Measurements from ENCODE around the gene BICC1. TPM values are rescaled to one million over a fixed set of nuclear protein-coding genes. Genes with fewer than 3 reads are reported as not detected.

BICC1 gene
- total and polyA plus RNA-seq, 2 experiments from 2014 or later = 6.4 to 13.2 TPM

GRCh38 chr10:58632216-58632615 is 119.5 kb downstream of the BICC1 start:
- Histone ChIP-seq H3K27ac (no peak overlapping the region), H3K27me3 (no peaks in the 10 kb centered on the region), H3K9me3 (ENCODE audit: low read depth) (no peaks in the 10 kb centered on the region), H3K4me3 (no peak overlapping the region), H3K4me1 (ENCODE audit: low read depth) (no peaks in the 10 kb centered on the region), H3K36me3 (no peaks in the 10 kb centered on the region)
- TF ChIP-seq, protein P1, sequence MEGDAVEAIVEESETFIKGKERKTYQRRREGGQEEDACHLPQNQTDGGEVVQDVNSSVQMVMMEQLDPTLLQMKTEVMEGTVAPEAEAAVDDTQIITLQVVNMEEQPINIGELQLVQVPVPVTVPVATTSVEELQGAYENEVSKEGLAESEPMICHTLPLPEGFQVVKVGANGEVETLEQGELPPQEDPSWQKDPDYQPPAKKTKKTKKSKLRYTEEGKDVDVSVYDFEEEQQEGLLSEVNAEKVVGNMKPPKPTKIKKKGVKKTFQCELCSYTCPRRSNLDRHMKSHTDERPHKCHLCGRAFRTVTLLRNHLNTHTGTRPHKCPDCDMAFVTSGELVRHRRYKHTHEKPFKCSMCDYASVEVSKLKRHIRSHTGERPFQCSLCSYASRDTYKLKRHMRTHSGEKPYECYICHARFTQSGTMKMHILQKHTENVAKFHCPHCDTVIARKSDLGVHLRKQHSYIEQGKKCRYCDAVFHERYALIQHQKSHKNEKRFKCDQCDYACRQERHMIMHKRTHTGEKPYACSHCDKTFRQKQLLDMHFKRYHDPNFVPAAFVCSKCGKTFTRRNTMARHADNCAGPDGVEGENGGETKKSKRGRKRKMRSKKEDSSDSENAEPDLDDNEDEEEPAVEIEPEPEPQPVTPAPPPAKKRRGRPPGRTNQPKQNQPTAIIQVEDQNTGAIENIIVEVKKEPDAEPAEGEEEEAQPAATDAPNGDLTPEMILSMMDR (IDR thresholded peaks at IDR 0.05; ENCODE audit: low read depth, low read length) = no peak
- DNase-seq (ENCODE audit: low read depth in 1 of 2, low spot score in 1 of 2) = no peak

GRCh38 chr10:58637352-58637751 is 124.7 kb downstream of the BICC1 start:
- Histone ChIP-seq H3K4me3 (no peak overlapping the region), H3K4me1 (ENCODE audit: low read depth) (peaks cover 9% of the 10 kb centered on the region), H3K27me3 (no peaks in the 10 kb centered on the region), H3K36me3 (no peaks in the 10 kb centered on the region), H3K27ac (no peak overlapping the region), H3K9me3 (ENCODE audit: low read depth) (no peaks in the 10 kb centered on the region)
- TF ChIP-seq, protein P1 (IDR thresholded peaks at IDR 0.05; ENCODE audit: low read depth, low read length) = no peak
- peak in 1 of 2 donors; percentile 87 for DNase-seq (ENCODE audit: low read depth in 1 of 2, low spot score in 1 of 2)

- H3K4me3 ChIP-seq = no peak overlapping the region
- H3K27me3 ChIP-seq = no peaks in the 10 kb centered on the region
- no peak overlapping the region for H3K27ac ChIP-seq
- H3K36me3 ChIP-seq = no peaks in the 10 kb centered on the region
- H3K9me3 ChIP-seq (ENCODE audit: low read depth) = no peaks in the 10 kb centered on the region
- H3K4me1 ChIP-seq (ENCODE audit: low read depth) = peaks cover 9% of the 10 kb centered on the region
- peak; percentile 30 to 50 for DNase-seq (ENCODE audit: low read depth in 1 of 2, low spot score in 1 of 2)
- TF ChIP-seq, protein P1 (IDR thresholded peaks at IDR 0.05; ENCODE audit: low read depth, low read length) = no peak
Measured at GRCh38 chr10:58638388-58638787, 125.7 kb downstream of the BICC1 start.

DNA sequence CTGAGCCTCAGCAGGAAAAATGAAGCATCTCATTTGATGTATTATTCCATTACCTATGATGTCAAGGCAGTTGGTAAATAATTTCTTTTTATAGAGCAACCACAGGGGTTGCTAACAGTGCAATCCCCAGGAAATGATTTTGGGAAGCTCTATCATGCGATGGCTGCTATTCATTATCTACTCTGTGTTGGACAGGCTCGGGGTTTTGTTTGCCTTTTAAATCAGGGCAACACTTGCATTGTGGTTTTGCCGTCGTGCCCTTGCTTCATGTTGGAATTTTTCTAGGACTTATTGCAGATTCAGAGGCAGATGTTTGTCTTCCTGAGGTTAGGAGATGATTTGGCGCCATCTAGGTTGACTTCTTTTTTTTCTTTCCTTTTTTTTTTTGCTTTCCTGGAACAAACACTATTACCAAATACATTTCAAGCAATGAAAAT is 128.4 kb downstream of the BICC1 start:
- Histone ChIP-seq H3K36me3 (no peaks in the 10 kb centered on the region), H3K4me1 (ENCODE audit: low read depth) (peaks cover 9% of the 10 kb centered on the region), H3K27ac (no peak overlapping the region), H3K27me3 (no peaks in the 10 kb centered on the region), H3K9me3 (ENCODE audit: low read depth) (no peaks in the 10 kb centered on the region), H3K4me3 (no peak overlapping the region)
- DNase-seq (ENCODE audit: low read depth in 1 of 2, low spot score in 1 of 2) = peak in 1 of 2 donors; percentile 95
- TF ChIP-seq, protein P1 (IDR thresholded peaks at IDR 0.05; ENCODE audit: low read depth, low read length) = peak; percentile 42

DNA sequence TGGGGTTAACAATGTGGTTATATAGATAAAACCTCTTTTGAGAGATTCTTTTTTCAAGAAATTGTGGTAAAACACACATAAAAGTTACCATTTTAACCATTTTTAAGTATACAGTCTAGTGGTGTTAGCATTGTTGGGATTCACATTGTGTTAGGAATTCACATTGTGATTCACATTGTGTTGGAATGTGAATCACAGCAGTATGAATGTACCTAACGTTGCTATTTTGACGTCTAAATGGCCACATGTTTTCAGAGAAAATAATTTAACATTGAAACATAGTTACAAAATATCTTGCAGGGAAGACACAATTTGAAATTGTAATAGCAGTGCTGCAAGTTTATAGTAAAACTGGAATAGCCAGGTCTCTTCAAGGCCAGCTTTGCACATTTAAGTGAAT is 129.0 kb downstream of the BICC1 start:
- no peak overlapping the region for H3K27ac ChIP-seq
- DNase-seq (ENCODE audit: low read depth in 1 of 2, low spot score in 1 of 2) = peak in 1 of 2 donors; percentile 73
- H3K4me3 ChIP-seq = no peak overlapping the region
- H3K36me3 ChIP-seq = no peaks in the 10 kb centered on the region
- TF ChIP-seq, protein P1 (IDR thresholded peaks at IDR 0.05; ENCODE audit: low read depth, low read length) = no peak
- peaks cover 9% of the 10 kb centered on the region for H3K4me1 ChIP-seq (ENCODE audit: low read depth)
- H3K9me3 ChIP-seq (ENCODE audit: low read depth) = no peaks in the 10 kb centered on the region
- no peaks in the 10 kb centered on the region for H3K27me3 ChIP-seq

DNA sequence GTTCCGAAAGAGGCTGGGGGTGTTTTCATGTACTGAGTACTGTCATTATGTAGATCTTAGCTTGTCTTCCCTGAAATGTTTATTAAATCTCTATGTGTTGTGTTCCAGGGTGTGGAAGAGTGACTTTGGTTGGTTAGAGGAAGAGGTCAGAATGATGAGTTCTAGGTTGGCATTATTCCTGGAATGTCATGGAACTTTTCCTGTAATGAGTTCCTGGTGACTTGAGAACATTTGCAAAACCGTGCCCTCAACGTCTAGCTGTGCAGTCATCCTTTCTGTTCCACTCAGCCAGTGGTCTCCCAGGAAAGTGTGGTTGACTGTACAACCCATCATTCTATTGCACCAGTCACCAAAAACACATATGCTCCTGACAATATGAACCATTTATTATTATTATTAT is 129.6 kb downstream of the BICC1 start:
- Histone ChIP-seq H3K27ac (no peak overlapping the region), H3K4me3 (no peak overlapping the region), H3K36me3 (no peaks in the 10 kb centered on the region), H3K27me3 (no peaks in the 10 kb centered on the region), H3K4me1 (ENCODE audit: low read depth) (peaks cover 9% of the 10 kb centered on the region), H3K9me3 (ENCODE audit: low read depth) (no peaks in the 10 kb centered on the region)
- TF ChIP-seq, protein P1 (IDR thresholded peaks at IDR 0.05; ENCODE audit: low read depth, low read length) = no peak
- DNase-seq (ENCODE audit: low read depth in 1 of 2, low spot score in 1 of 2) = peak in 1 of 2 donors; percentile 54
